Ovary (tissue), 9 donors: ENCODE data around the gene SNRK. TPM values are rescaled to one million over a fixed set of nuclear protein-coding genes. Genes with fewer than 3 reads are reported as not detected.

Experiments
- DNase-seq, 5 donors: peaks; one replicate each; pipeline ENCODE4 v3.0.0-alpha.2; 2019 to 2020
- H3K27ac ChIP-seq, 2 donors: fragments of 200-600 bp; one replicate each; pipeline versions ENCODE4 v1.5.1 to v1.8.0; 2019 to 2022
- H3K27me3 ChIP-seq: fragments of 200-600 bp; one replicate; pipeline ENCODE4 v1.8.0; 2022
- H3K36me3 ChIP-seq: fragments of 200-600 bp; sonication (generic); one replicate; pipeline ENCODE4 v1.5.1; 2019
- H3K4me1 ChIP-seq: one replicate; pipeline ENCODE4 v1.8.1; 2013; ENCODE audit warnings: mild to moderate bottlenecking, moderate library complexity; ENCODE audit not compliant: insufficient read depth
- H3K4me3 ChIP-seq: fragments of 200-600 bp; sonication (generic); one replicate; pipeline ENCODE4 v1.5.1; 2017
- H3K9me3 ChIP-seq, 2 donors: fragments of 200-600 bp in 1 of 2; sonication (generic) in 1 of 2; one replicate each; pipeline versions ENCODE4 v1.5.1 to v1.8.1; 2013 to 2019; ENCODE audit warnings: mild to moderate bottlenecking in 1 of 2, moderate library complexity in 1 of 2
- EP300 ChIP-seq: sonication (generic); formaldehyde crosslinking; IDR thresholded peaks from one replicate; pipeline ENCODE4 v1.6.1; 2017; ENCODE audit warnings: antibody characterized with exemption
- POLR2A ChIP-seq: fragments of 450-650 bp; IDR thresholded peaks from one replicate; pipeline ENCODE4 v1.6.1; 2017; ENCODE audit warnings: antibody characterized with exemption, mild to moderate bottlenecking, moderate library complexity
- WGBS, 3 donors: extraction: QIAGEN DNeasy Blood & Tissue Kit in 1 of 3; methylation state at CpG; one replicate each; pipeline versions ENCODE4 v1.1.5 to v1.1.7; 2013 to 2017; 5-methylcytosine and 5-hydroxymethylcytosine counted together
- intact Hi-C, 4 donors: fragments of 100-400 bp; cut with DNase I; formaldehyde crosslinking; loops; one replicate each; pipeline versions ENCODE4 v1.11.0 to v1.15.1; 2022 to 2023
- polyA plus RNA-seq, 2 donors: library from polyadenylated mRNA; stranded (reverse); fragments of 200-250 nt in 1 of 2; fragments of 350-450 nt in 1 of 2; fragmentation: Illumina TruSeq in 1 of 2; extraction: RNeasy Lipid Tissue Mini Kit (QIAGEN cat#74804) in 1 of 2; gene quantifications; one replicate each; pipeline ENCODE4 v1.2.3, GENCODE V29; 2013 to 2014
- total RNA-seq, 7 donors: library from RNA; depleted of rRNA in 2 of 7; stranded (reverse); fragments of >200 nt in 2 of 7; fragmentation: NEBNext Ultra II Directional in 3 of 7; extraction: Animal tissue kit (Norgen Biotek cat#: 25700) in 3 of 7; gene quantifications; one replicate each; pipeline versions ENCODE4 v1.1.0 to v1.2.4, GENCODE V29; 2016 to 2023
- TF ChIP-seq, protein P1 (sequence below), 3 donors: fragments of 450-650 bp in 2 of 3; fragments of 200-600 bp in 1 of 3; IDR thresholded peaks; one replicate each; pipeline versions ENCODE4 v1.5.1 to v1.8.0; 2016 to 2022; ENCODE audit warnings: antibody characterized with exemption in 3 of 3, mild to moderate bottlenecking in 1 of 3
- donor health status: DM: no; HTN: no; CAD: no; lungs with moderate emphysema.
- donor health status: DM: no; HTN: no; CAD: no.
- donor health status: Bipolar disorder and iron deficiency.
- donor health status: DM: yes; HTN: yes; CAD: no.
- donor health status: DM: no; HTN: no; CAD: no.
- donor health status: DM: yes; HTN: yes; CAD: no.

Gene SNRK
- total and polyA plus RNA-seq, 9 donors, result 19.0 to 52.1 (median 28.9) TPM

DNA sequence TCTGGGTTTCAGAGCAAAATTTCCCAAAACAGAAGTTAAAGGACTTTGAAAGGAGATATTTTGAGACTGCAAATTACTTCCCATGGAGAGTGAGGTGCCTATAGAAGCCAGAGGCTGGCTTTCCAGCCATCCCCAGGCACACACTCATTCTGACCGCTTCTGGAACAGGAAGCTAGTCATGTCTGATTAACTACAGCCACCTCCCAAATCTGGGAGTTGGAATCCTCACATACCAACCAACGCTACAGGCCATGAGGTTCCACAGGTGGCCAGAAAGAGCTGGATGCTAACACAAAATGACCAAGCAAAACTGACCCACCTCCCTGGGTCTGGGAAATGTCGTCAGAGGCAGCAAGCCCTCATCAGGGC lies 87.2 kb downstream of the SNRK start:
- Histone ChIP-seq H3K4me1 (no peaks in the 10 kb centered on the region), H3K9me3 (no peaks in the 10 kb centered on the region), H3K36me3 (no peaks in the 10 kb centered on the region), H3K4me3 (no peak overlapping the region), H3K27me3 (no peaks in the 10 kb centered on the region), H3K27ac (no peak overlapping the region)
- 81 to 86% (median 84%) methylated on average over 3 of the region's 3 CpGs for WGBS, 3 donors
- no peak for DNase-seq
- TF ChIP-seq, protein P1, sequence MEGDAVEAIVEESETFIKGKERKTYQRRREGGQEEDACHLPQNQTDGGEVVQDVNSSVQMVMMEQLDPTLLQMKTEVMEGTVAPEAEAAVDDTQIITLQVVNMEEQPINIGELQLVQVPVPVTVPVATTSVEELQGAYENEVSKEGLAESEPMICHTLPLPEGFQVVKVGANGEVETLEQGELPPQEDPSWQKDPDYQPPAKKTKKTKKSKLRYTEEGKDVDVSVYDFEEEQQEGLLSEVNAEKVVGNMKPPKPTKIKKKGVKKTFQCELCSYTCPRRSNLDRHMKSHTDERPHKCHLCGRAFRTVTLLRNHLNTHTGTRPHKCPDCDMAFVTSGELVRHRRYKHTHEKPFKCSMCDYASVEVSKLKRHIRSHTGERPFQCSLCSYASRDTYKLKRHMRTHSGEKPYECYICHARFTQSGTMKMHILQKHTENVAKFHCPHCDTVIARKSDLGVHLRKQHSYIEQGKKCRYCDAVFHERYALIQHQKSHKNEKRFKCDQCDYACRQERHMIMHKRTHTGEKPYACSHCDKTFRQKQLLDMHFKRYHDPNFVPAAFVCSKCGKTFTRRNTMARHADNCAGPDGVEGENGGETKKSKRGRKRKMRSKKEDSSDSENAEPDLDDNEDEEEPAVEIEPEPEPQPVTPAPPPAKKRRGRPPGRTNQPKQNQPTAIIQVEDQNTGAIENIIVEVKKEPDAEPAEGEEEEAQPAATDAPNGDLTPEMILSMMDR (IDR thresholded peaks at IDR 0.05), result no peak
- no peak for TF ChIP-seq EP300
- no peak for TF ChIP-seq POLR2A
- intact Hi-C loops, result no loop called here

DNA sequence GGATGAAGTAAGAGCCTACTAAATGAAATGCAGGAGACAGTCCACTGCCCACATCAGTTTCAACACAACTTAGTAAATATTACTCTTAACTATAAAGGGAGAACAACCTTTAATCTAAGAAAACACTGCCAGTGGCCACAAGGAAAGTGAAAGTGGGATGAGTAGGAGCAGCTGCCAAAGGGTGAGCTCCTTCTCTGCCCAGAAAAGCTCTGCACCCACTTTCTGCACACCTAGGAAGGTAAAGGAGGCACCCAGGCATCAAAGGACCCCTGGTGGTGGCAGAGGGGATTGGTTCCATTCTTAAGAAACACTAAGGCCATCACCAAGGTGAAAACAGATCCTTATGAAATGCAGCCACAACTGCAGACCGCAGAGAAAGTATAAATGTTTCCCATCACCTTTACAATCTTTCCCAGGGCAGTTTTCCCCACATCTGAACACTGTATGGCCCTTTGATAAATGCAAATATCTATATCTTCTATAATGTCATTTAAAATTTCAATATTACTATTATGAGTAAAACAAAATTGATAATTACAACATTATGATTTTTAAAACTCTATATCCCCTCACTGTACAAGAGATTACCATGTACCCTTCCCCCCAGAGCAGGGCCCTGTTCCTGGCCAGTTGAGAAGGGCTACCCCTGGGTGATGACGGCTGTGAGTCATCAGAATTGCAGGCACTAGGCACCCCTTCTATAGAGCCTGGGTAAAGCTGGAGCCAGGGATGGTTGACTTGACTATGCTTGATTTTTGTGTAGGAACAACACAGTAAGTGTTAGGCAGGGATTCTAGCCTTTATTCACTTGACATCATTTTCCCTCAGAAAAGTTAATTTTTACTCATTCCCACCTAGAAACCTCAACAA lies 92.0 kb downstream of the SNRK start:
- no peaks in the 10 kb centered on the region for H3K4me1 ChIP-seq
- H3K36me3 ChIP-seq, result no peaks in the 10 kb centered on the region
- no peak overlapping the region for H3K4me3 ChIP-seq
- WGBS, 3 donors, result 95 to 96% (median 95%) methylated on average over 2 of the region's 2 CpGs
- no peak for DNase-seq
- H3K27me3 ChIP-seq, result no peaks in the 10 kb centered on the region
- H3K27ac ChIP-seq, result no peak overlapping the region
- TF ChIP-seq EP300 (no peak), POLR2A (no peak)
- TF ChIP-seq, protein P1 (IDR thresholded peaks at IDR 0.05), result no peak
- H3K9me3 ChIP-seq, result no peaks in the 10 kb centered on the region
- intact Hi-C loops, result no loop called here

DNA sequence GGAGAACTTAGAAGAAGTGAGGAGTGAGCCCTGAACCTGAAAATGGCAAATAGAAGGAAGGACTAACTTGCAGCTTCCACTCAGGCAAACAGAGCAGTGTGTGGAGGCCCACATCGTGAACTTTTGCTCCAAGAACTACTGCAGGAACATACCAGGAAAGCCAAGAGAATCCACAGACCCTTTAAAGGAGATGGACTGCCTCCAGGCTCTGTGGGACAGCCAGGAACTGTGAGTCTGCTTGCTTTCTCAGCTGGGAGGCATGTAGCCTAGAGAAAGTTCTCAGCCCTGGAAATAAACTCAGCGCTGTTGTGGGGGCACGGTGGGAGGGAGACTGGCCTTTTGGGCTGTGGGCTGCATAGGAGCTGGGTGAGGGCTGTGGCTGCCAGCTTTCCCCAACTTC lies 93.0 kb downstream of the SNRK start:
- H3K4me3 ChIP-seq, result no peak overlapping the region
- H3K9me3 ChIP-seq, result no peaks in the 10 kb centered on the region
- no peak for DNase-seq
- no peaks in the 10 kb centered on the region for H3K27me3 ChIP-seq
- no peak for TF ChIP-seq POLR2A
- TF ChIP-seq, protein P1 (IDR thresholded peaks at IDR 0.05), result no peak
- no peak for TF ChIP-seq EP300
- no peak overlapping the region for H3K27ac ChIP-seq
- no peaks in the 10 kb centered on the region for H3K36me3 ChIP-seq
- 28 to 40% (median 35%) methylated on average over 3 of the region's 3 CpGs for WGBS, 3 donors
- no peaks in the 10 kb centered on the region for H3K4me1 ChIP-seq
- intact Hi-C loops, result no loop called here

DNA sequence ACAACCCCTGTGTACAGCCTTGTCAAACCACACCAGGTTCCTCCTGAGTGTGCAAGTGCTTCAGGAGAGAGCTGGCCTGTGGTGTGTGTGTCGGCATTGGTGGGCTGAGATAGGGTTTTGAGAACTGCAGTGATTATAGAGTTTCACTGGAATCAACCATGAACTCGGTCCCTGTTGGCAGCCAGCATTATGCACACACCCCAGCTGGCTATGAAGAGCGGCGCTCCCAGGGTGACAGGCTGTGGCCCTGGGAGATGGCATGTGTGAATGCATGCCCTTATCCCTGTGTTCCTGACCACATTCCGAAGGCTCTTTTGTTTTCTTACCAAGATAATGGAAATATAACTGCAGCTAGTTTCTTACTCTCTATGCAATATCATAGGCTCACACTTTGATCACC lies 101.8 kb downstream of the SNRK start:
- 88 to 96% (median 93%) methylated on average over 5 of the region's 5 CpGs for WGBS, 3 donors
- intact Hi-C loops, result no loop called here
- DNase-seq, result no peak
- Histone ChIP-seq H3K27ac (no peak overlapping the region), H3K4me1 (peaks cover 7% of the 10 kb centered on the region), H3K27me3 (no peaks in the 10 kb centered on the region), H3K4me3 (no peak overlapping the region), H3K36me3 (no peaks in the 10 kb centered on the region), H3K9me3 (no peaks in the 10 kb centered on the region)
- TF ChIP-seq POLR2A, result no peak
- TF ChIP-seq, protein P1 (IDR thresholded peaks at IDR 0.05), result no peak
- TF ChIP-seq EP300, result no peak
